Left renal cortex interstitium (tissue), 4 donors: Measurements from ENCODE around the gene PIP4K2C. TPM values are rescaled to one million over a fixed set of nuclear protein-coding genes. Genes with fewer than 3 reads are reported as not detected.

Experiments used
- DNase-seq, 4 donors: peaks; one replicate each; pipeline ENCODE4 v3.0.0-alpha.2; 2013; ENCODE audit warnings: low read depth in 4 of 4, low spot score in 2 of 4, missing footprints in 1 of 4
- polyA plus RNA-seq, 4 donors: library from polyadenylated mRNA; unstranded; fragments of 120-200 nt; gene quantifications; one replicate each; pipeline ENCODE4 v1.2.1, GENCODE V29; 2013; ENCODE audit not compliant: insufficient read length in 4 of 4

PIP4K2C gene
- polyA plus RNA-seq, 4 donors: 38.0 to 46.0 (median 39.5) TPM

- no peak for DNase-seq
These were observed 28.6 kb downstream of the PIP4K2C start for GRCh38 chr12:57619434-57620244.

GRCh38 chr12:57620245-57620935 is 29.4 kb downstream of the PIP4K2C start:
- no peak for DNase-seq

GRCh38 chr12:57620936-57621496 is 30.0 kb downstream of the PIP4K2C start:
- DNase-seq: no peak

- no peak for DNase-seq
These were observed 30.7 kb downstream of the PIP4K2C start for GRCh38 chr12:57621497-57622292.

GRCh38 chr12:57622293-57623245 is 31.6 kb downstream of the PIP4K2C start:
- no peak for DNase-seq

- DNase-seq: no peak
These were observed 32.4 kb downstream of the PIP4K2C start for GRCh38 chr12:57623385-57623784.

- DNase-seq: no peak
These were observed 32.9 kb downstream of the PIP4K2C start for GRCh38 chr12:57623811-57624390.

GRCh38 chr12:57624441-57625220 is 33.6 kb downstream of the PIP4K2C start:
- no peak for DNase-seq

GRCh38 chr12:57625261-57626032 is 34.5 kb downstream of the PIP4K2C start:
- no peak for DNase-seq

- no peak for DNase-seq
These were observed 35.3 kb downstream of the PIP4K2C start for GRCh38 chr12:57626111-57626920.

GRCh38 chr12:57626921-57627445 is 36.0 kb downstream of the PIP4K2C start:
- DNase-seq: no peak

GRCh38 chr12:57627501-57628279 is 36.7 kb downstream of the PIP4K2C start:
- DNase-seq: no peak

- DNase-seq: no peak
These were observed 37.5 kb downstream of the PIP4K2C start for GRCh38 chr12:57628280-57629191.

GRCh38 chr12:57629897-57630471 is 39.0 kb downstream of the PIP4K2C start:
- DNase-seq: no peak
